Neural crest cell (in vitro differentiated cells): Measurements from ENCODE around the gene CDK19. TPM values are rescaled to one million over a fixed set of nuclear protein-coding genes. Genes with fewer than 3 reads are reported as not detected.

Experiments
- DNase-seq: peaks from one replicate; pipeline ENCODE4 v3.0.0; 2021; ENCODE audit warnings: low read depth, mixed read lengths, low spot score
- H3K27ac Mint-ChIP-seq: one replicate; pipeline ENCODE4 v1.8.0; 2021; ENCODE audit warnings: mild to moderate bottlenecking, mixed read lengths; ENCODE audit not compliant: unreplicated experiment
- H3K27me3 Mint-ChIP-seq: 2 replicates; pipeline ENCODE4 v1.8.0; 2021; ENCODE audit warnings: low read depth, mild to moderate bottlenecking, mixed read lengths
- H3K36me3 Mint-ChIP-seq: 2 replicates; pipeline ENCODE4 v1.8.0; 2021; ENCODE audit warnings: low read depth, mild to moderate bottlenecking, mixed read lengths
- H3K4me1 Mint-ChIP-seq: 2 replicates; pipeline ENCODE4 v1.8.0; 2021; ENCODE audit warnings: mixed read lengths
- H3K4me3 Mint-ChIP-seq: one replicate; pipeline ENCODE4 v1.8.0; 2021; ENCODE audit warnings: mild to moderate bottlenecking, mixed read lengths
- H3K9me3 Mint-ChIP-seq: 2 replicates; pipeline ENCODE4 v1.8.0; 2021; ENCODE audit warnings: mixed read lengths
- CTCF ChIP-seq: fragments of 200-600 bp; sonication (generic); conservative IDR thresholded peaks from 2 replicates; pipeline ENCODE4 v1.5.0; 2021; ENCODE audit warnings: antibody characterized with exemption, mild to moderate bottlenecking
- long read RNA-seq: library from polyadenylated mRNA; unstranded; transcript quantifications from one replicate; pipeline ENCODE4 v2.0.0, GENCODE V29; 2020
- total RNA-seq: library from RNA; stranded (reverse); gene quantifications from 2 replicates; pipeline ENCODE4 v1.2.1, GENCODE V29; 2021

Gene CDK19
- total RNA-seq: 22.6 and 24.4 TPM in 2 replicates
- long read RNA-seq, partial matches to known transcripts: 0 of 9 reads
- long read RNA-seq, other reads (novel, unspliced or antisense): 9 of 9 reads

DNA sequence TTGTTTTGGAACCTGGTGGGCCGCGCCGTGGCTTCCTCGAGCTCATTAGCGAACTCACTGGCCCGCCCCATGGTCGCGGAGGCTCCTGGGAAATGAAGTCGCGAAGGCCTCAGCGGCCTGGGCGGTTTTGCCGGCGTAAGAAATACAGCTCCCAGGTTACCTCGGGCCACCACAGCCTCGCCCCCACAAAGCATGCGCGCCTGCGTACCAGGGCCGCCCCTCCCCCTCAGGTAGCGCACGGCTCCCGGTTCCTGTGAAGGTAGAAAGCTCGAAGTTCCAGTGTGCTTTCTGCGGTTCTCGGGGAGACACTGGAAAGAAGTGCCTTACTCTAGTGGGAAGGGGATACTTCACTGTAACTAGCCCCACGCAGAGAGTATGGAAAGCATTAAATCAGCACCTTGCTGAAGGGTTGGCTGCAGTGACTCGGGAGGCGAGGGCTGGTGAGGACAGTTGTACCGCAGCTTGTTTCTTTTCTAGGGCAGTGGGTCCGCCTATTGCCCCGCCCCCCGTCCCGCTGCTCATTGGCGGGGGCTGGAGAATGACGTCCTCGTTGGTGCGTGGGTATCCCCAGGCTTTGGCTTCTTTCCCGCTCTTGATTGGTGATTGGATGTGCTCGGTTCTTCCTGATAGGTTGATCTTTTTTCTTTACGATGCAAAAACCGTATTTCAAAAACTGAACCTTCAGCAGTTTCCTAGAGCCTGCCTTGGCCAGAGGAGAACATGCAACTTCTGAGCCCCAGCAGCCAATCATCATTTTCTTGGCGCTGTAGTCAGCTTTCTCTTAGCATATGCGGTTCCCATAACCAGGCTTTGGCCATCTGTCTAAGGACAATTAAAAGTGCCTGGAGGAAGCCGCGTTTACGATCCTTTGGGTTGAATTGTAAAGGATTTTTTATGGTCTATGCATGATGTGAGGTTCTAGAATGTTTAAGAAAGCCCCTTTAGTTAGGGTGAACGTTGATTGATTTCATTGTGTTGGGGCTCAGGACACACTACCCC lies at the start of gene CDK19:
Gene CDK19 (minus strand): TSS at position 59 of the 999 bp plus-strand sequence. CDS start 333 bp downstream, outside the sequence.
- peak within 1 kb of the TSS; percentile 100 for H3K4me3 Mint-ChIP-seq

GRCh38 chr6:110864824-110865223 lies 49.6 kb upstream of the CDK19 start:
- no peak for TF ChIP-seq CTCF
- DNase-seq: no peak
- Mint-ChIP-seq H3K4me3 (no peak overlapping the region), H3K4me1 (peaks cover 14% of the 10 kb centered on the region), H3K27ac (no peak overlapping the region), H3K27me3 (no peaks in the 10 kb centered on the region), H3K9me3 (no peaks in the 10 kb centered on the region), H3K36me3 (no peaks in the 10 kb centered on the region)

More for the DNA sequence above, at the start of gene CDK19:
- Mint-ChIP-seq H3K4me1 (peaks cover 31% of the 10 kb centered on the region), H3K27ac (peak within 1 kb of the TSS; percentile 100), H3K9me3 (no peaks in the 10 kb centered on the region), H3K36me3 (peaks cover 4% of the 10 kb centered on the region), H3K27me3 (no peaks in the 10 kb centered on the region)
- DNase-seq: peak; percentile 92
- no peak for TF ChIP-seq CTCF

DNA sequence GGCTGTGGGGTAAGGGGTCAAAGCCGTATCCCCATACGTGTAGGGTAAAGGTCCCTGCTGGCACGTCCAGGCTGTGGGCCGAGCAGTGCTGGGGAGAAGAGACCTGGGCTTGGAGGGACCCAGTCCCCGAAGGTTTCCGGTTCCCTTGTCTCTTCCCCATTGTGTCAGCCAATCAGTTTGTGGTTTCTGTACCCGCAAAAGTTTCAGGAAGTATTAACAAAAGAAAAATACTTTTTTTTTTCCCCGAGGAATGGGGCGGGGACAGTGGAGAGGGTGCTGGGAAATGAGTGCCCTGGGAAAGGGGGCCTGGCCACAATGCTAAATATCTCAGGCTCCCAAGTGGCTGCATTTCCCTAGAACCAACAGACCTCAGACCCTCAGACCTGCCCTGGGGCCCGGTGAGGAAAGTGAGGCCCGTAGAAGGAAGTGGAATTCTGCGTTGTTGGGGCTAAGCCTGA lies 44.1 kb upstream of the CDK19 start:
- Mint-ChIP-seq H3K4me1 (no peaks in the 10 kb centered on the region), H3K36me3 (no peaks in the 10 kb centered on the region), H3K9me3 (no peaks in the 10 kb centered on the region), H3K4me3 (no peak overlapping the region), H3K27ac (no peak overlapping the region), H3K27me3 (no peaks in the 10 kb centered on the region)
- DNase-seq: no peak
- no peak for TF ChIP-seq CTCF

DNA sequence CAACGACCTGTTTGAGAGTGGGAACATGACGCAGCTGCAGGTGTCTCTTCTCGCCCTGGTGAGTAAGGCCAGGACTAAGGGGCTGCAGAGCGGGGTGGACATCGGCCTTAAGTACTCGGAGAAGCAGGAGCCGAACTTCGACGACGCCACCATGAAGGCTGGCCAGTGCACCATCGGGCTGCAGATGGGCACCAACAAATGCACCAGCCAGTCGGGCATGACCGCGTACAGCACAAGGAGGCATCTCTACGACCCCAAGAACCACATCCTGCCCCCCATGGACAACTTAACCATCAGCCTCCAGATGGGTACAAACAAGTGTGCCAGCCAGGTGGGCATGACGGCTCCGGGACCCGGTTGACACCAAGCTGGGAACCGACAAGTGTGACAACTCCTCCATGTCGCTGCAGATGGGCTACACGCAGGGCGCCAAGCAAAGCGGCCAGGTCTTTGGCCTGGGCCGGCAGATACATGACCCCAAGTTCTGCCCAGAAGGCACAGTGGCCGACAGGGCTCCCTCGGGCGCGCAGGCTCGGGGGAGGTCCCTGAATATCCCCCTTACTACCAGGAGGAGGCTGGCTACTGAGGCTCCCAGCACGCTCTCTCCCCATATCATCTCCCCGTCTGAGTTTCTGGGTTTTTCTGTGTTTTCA lies 43.4 kb upstream of the CDK19 start:
- Mint-ChIP-seq H3K27me3 (no peaks in the 10 kb centered on the region), H3K9me3 (no peaks in the 10 kb centered on the region), H3K4me1 (no peaks in the 10 kb centered on the region), H3K27ac (no peak overlapping the region), H3K36me3 (no peaks in the 10 kb centered on the region), H3K4me3 (no peak overlapping the region)
- no peak for DNase-seq
- no peak for TF ChIP-seq CTCF

DNA sequence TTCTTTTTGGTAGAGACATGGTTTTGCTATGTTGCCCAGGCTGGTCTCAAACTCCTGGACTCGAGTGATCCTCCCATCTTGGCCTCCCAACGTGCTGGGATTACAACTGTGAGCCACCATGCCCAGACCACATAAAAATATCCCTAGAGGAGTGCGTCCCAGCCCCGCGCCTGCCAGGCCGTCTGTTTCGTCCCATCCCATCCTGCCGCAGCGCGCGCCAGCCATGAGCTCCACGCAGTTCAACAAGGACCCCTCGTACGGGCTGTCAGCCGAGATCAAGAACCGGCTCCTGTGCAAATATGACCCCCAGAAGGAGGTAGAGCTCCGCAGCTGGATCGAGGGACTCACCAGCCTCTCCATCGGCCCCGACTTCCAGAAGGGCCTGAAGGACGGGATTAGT lies 42.7 kb upstream of the CDK19 start:
- Mint-ChIP-seq H3K27ac (no peak overlapping the region), H3K4me3 (no peak overlapping the region), H3K4me1 (no peaks in the 10 kb centered on the region), H3K36me3 (no peaks in the 10 kb centered on the region), H3K9me3 (no peaks in the 10 kb centered on the region), H3K27me3 (no peaks in the 10 kb centered on the region)
- no peak for DNase-seq
- TF ChIP-seq CTCF: no peak
